ENCODE results near the gene MAST1. TPM values are rescaled to one million over a fixed set of nuclear protein-coding genes. Genes with fewer than 3 reads are reported as not detected.

MAST1 gene
- total RNA-seq, 5 donors from 2014 or later (not counting 1 experiment from before 2014, with no cell fraction given), result 0.29 to 0.75 (median 0.43) TPM

GRCh38 chr19:12791345-12792050 lies 46.8 kb upstream of the MAST1 start, which contains the start of gene JUNB:
Gene JUNB, plus strand, starts transcription at chr19:12791486. Its CDS starts 286 bp downstream, at chr19:12791772.
- H3K9me3 ChIP-seq, result no peaks in the 10 kb centered on the region
- peak within 1 kb of the TSS; percentile 96 to 99 for H3K27ac Mint-ChIP-seq
- peaks cover 29 to 58% of the 10 kb centered on the region in 2 experiments for H3K4me1 ChIP-seq (ENCODE audit: control insufficient read depth in 1 of 2, extremely low read depth in 1 of 2, insufficient read depth in 2 of 2, low read length in 2 of 2)
- no peaks in the 10 kb centered on the region for H3K27me3 Mint-ChIP-seq
- WGBS (ENCODE audit: insufficient coverage), result under 1% methylated on average over 73 of the region's 73 CpGs
- peak within 1 kb of the TSS; percentile 100 for H3K4me3 ChIP-seq (ENCODE audit: control insufficient read depth in 1 of 2, extremely low read depth in 1 of 2, low read length in 1 of 2)
- no peaks in the 10 kb centered on the region for H3K36me3 ChIP-seq (ENCODE audit: control insufficient read depth in 2 of 2, extremely low read depth in 1 of 2, insufficient read depth in 1 of 2, low read length in 1 of 2)
- peak within 1 kb of the TSS; percentile 92 for H3K4me3 Mint-ChIP-seq
- H3K27me3 ChIP-seq (replicated peaks in 1 of 2; ENCODE audit: control insufficient read depth in 2 of 2, extremely low read depth in 1 of 2, insufficient read depth in 2 of 2, low read length in 1 of 2), result no peaks in the 10 kb centered on the region
- CTCF ChIA-PET, result interaction anchor here in 1 of 2 donors (0.5 to 3.6 kb wide), 4 partner anchors 9 to 26 kb away, joined by 3 to 20 read pairs (median 6); no protein-coding TSS in a partner anchor
- DNase-seq (peak; percentile 88 to 99 (median 97)), ATAC-seq (replicated peaks in 1 of 4) (peak; percentile 43 to 58 (median 54))
- POLR2A ChIA-PET, result interaction anchor here (0.5 to 3.7 kb wide), 15 partner anchors 8 to 1055 kb away, joined by 3 to 45 read pairs (median 4); partner anchors contain the start of genes GET3 (in 1 of the 2) and RNASEH2A (in 1 of the 2)
- peaks cover 1% of the 10 kb centered on the region for H3K36me3 Mint-ChIP-seq
- peaks cover 40 to 49% (median 46%) of the 10 kb centered on the region in 3 donors for H3K4me1 Mint-ChIP-seq
- H3K9me3 Mint-ChIP-seq, result no peaks in the 10 kb centered on the region
- peak within 1 kb of the TSS; percentile 98 for H3K27ac ChIP-seq (ENCODE audit: low read length)

- H3K4me1 ChIP-seq (ENCODE audit: control insufficient read depth in 1 of 2, extremely low read depth in 1 of 2, insufficient read depth in 2 of 2, low read length in 2 of 2), result peaks cover 27 to 54% of the 10 kb centered on the region in 2 experiments
- no peaks in the 10 kb centered on the region for H3K9me3 Mint-ChIP-seq
Observed at GRCh38 chr19:12792051-12792852, 46.1 kb upstream of the MAST1 start.

GRCh38 chr19:12792853-12793289 lies 45.4 kb upstream of the MAST1 start:
- peaks cover 27 to 54% of the 10 kb centered on the region in 2 experiments for H3K4me1 ChIP-seq (ENCODE audit: control insufficient read depth in 1 of 2, extremely low read depth in 1 of 2, insufficient read depth in 2 of 2, low read length in 2 of 2)
- Mint-ChIP-seq H3K27me3 (no peaks in the 10 kb centered on the region), H3K4me1 (peaks cover 40 to 50% (median 46%) of the 10 kb centered on the region in 3 donors), H3K9me3 (no peaks in the 10 kb centered on the region), H3K4me3 (peak overlapping the region; percentile 92), H3K27ac (peak overlapping the region; percentile 96), H3K36me3 (peaks cover 3% of the 10 kb centered on the region)
- peak overlapping the region; percentile 98 for H3K27ac ChIP-seq (ENCODE audit: low read length)
- DNase-seq (peak in 17 of 35 experiments; percentile 36 to 65 (median 54)), ATAC-seq (replicated peaks in 1 of 4) (no peak)
- H3K4me3 ChIP-seq (ENCODE audit: control insufficient read depth in 1 of 2, extremely low read depth in 1 of 2, low read length in 1 of 2), result peak overlapping the region; percentile 100
- CTCF ChIA-PET, result interaction anchor here in 1 of 2 donors (1.6 to 3.6 kb wide), 2 partner anchors 11 to 16 kb away, joined by 20 to 22 read pairs; partner anchors contain the start of gene HOOK2
- H3K27me3 ChIP-seq (replicated peaks in 1 of 2; ENCODE audit: control insufficient read depth in 2 of 2, extremely low read depth in 1 of 2, insufficient read depth in 2 of 2, low read length in 1 of 2), result no peaks in the 10 kb centered on the region
- WGBS (ENCODE audit: insufficient coverage), result 0% methylated on average over 3 of the region's 22 CpGs
- POLR2A ChIA-PET, result interaction anchor here (0.5 to 3.7 kb wide), 9 partner anchors 10 to 1054 kb away, joined by 4 to 45 read pairs (median 5); partner anchors contain the start of gene GET3 (in 1 of the 2)
- H3K36me3 ChIP-seq (ENCODE audit: control insufficient read depth in 2 of 2, extremely low read depth in 1 of 2, insufficient read depth in 1 of 2, low read length in 1 of 2), result peaks cover 0 to 6% of the 10 kb centered on the region in 2 donors
- H3K9me3 ChIP-seq, result no peaks in the 10 kb centered on the region

More at GRCh38 chr19:12792051-12792852, 46.1 kb upstream of the MAST1 start:
- POLR2A ChIA-PET, result interaction anchor here (0.5 to 3.7 kb wide), 15 partner anchors 8 to 1054 kb away, joined by 3 to 45 read pairs (median 4); partner anchors contain the start of genes GET3 (in 1 of the 2) and RNASEH2A (in 1 of the 2)
- peak overlapping the region; percentile 98 for H3K27ac ChIP-seq (ENCODE audit: low read length)
- no peaks in the 10 kb centered on the region for H3K9me3 ChIP-seq
- under 1% methylated on average over 81 of the region's 84 CpGs for WGBS (ENCODE audit: insufficient coverage)
- Mint-ChIP-seq H3K4me1 (peaks cover 41 to 50% (median 46%) of the 10 kb centered on the region in 3 donors), H3K27me3 (no peaks in the 10 kb centered on the region), H3K4me3 (peak overlapping the region; percentile 92), H3K27ac (peak overlapping the region; percentile 96), H3K36me3 (peaks cover 3% of the 10 kb centered on the region)
- no peaks in the 10 kb centered on the region for H3K27me3 ChIP-seq (replicated peaks in 1 of 2; ENCODE audit: control insufficient read depth in 2 of 2, extremely low read depth in 1 of 2, insufficient read depth in 2 of 2, low read length in 1 of 2)
- peaks cover 0 to 6% of the 10 kb centered on the region in 2 donors for H3K36me3 ChIP-seq (ENCODE audit: control insufficient read depth in 2 of 2, extremely low read depth in 1 of 2, insufficient read depth in 1 of 2, low read length in 1 of 2)
- DNase-seq (peak; percentile 56 to 81 (median 71)), ATAC-seq (replicated peaks in 1 of 4) (peak in 2 of 4 experiments; percentile 4 to 5)
- peak overlapping the region; percentile 100 for H3K4me3 ChIP-seq (ENCODE audit: control insufficient read depth in 1 of 2, extremely low read depth in 1 of 2, low read length in 1 of 2)
- CTCF ChIA-PET, result interaction anchor here in 1 of 2 donors (0.9 to 3.6 kb wide), 4 partner anchors 10 to 26 kb away, joined by 3 to 22 read pairs (median 14); partner anchors contain the start of gene HOOK2

GRCh38 chr19:12793290-12794195 lies 44.8 kb upstream of the MAST1 start:
- peak; percentile 45 to 57 (median 55) for ATAC-seq (replicated peaks in 1 of 4)
- CTCF ChIA-PET, result interaction anchor here (0.6 to 3.6 kb wide), 4 partner anchors 11 to 120 kb away, joined by 4 to 22 read pairs (median 12); partner anchors contain the start of gene HOOK2 (in 1 of the 2)
- POLR2A ChIA-PET, result interaction anchor here (0.5 to 3.7 kb wide), 10 partner anchors 10 to 1577 kb away, joined by 4 to 45 read pairs (median 6); partner anchors contain the start of gene GET3 (in 1 of the 2)
- Histone ChIP-seq H3K4me1 (ENCODE audit: control insufficient read depth in 1 of 2, extremely low read depth in 1 of 2, insufficient read depth in 2 of 2, low read length in 2 of 2) (peaks cover 27 to 51% of the 10 kb centered on the region in 2 experiments), H3K4me3 (ENCODE audit: control insufficient read depth in 1 of 2, extremely low read depth in 1 of 2, low read length in 1 of 2) (peak overlapping the region; percentile 100), H3K9me3 (no peaks in the 10 kb centered on the region), H3K36me3 (ENCODE audit: control insufficient read depth in 2 of 2, extremely low read depth in 1 of 2, insufficient read depth in 1 of 2, low read length in 1 of 2) (peaks cover 0 to 6% of the 10 kb centered on the region in 2 donors), H3K27me3 (replicated peaks in 1 of 2; ENCODE audit: control insufficient read depth in 2 of 2, extremely low read depth in 1 of 2, insufficient read depth in 2 of 2, low read length in 1 of 2) (no peaks in the 10 kb centered on the region), H3K27ac (ENCODE audit: low read length) (peak overlapping the region; percentile 98)
- WGBS (ENCODE audit: insufficient coverage), result under 1% methylated on average over 51 of the region's 81 CpGs
- peak; percentile 86 to 98 (median 94) for DNase-seq
- Mint-ChIP-seq H3K4me1 (peaks cover 38 to 50% (median 41%) of the 10 kb centered on the region in 3 donors), H3K4me3 (peak overlapping the region; percentile 92), H3K27ac (peak overlapping the region; percentile 96 to 97), H3K9me3 (no peaks in the 10 kb centered on the region), H3K27me3 (no peaks in the 10 kb centered on the region), H3K36me3 (peaks cover 3% of the 10 kb centered on the region)

- Mint-ChIP-seq H3K4me1 (peaks cover 33 to 43% (median 33%) of the 10 kb centered on the region in 3 donors), H3K36me3 (peaks cover 3% of the 10 kb centered on the region), H3K4me3 (peak overlapping the region; percentile 71 to 92 (median 80)), H3K27ac (peak overlapping the region; percentile 92 to 97), H3K9me3 (no peaks in the 10 kb centered on the region), H3K27me3 (no peaks in the 10 kb centered on the region)
- H3K4me1 ChIP-seq (ENCODE audit: control insufficient read depth in 1 of 2, extremely low read depth in 1 of 2, insufficient read depth in 2 of 2, low read length in 2 of 2), result peaks cover 27 to 43% of the 10 kb centered on the region in 2 experiments
- peak overlapping the region; percentile 98 for H3K27ac ChIP-seq (ENCODE audit: low read length)
- no peaks in the 10 kb centered on the region for H3K9me3 ChIP-seq
- ChIA-PET POLR2A (interaction anchor here (0.5 to 0.6 kb wide), 3 partner anchors 30 to 1576 kb away, joined by 5 to 9 read pairs (median 8); no protein-coding TSS in a partner anchor), CTCF (interaction anchor here in 1 of 2 donors (0.7 to 1.1 kb wide), 2 partner anchors 9 to 16 kb away, joined by 4 to 5 read pairs; no protein-coding TSS in a partner anchor)
- H3K27me3 ChIP-seq (replicated peaks in 1 of 2; ENCODE audit: control insufficient read depth in 2 of 2, extremely low read depth in 1 of 2, insufficient read depth in 2 of 2, low read length in 1 of 2), result no peaks in the 10 kb centered on the region
- WGBS (ENCODE audit: insufficient coverage), result 100% methylated on average over 2 of the region's 7 CpGs
- H3K36me3 ChIP-seq (ENCODE audit: control insufficient read depth in 2 of 2, extremely low read depth in 1 of 2, insufficient read depth in 1 of 2, low read length in 1 of 2), result peaks cover 0 to 9% of the 10 kb centered on the region in 2 donors
- H3K4me3 ChIP-seq (ENCODE audit: control insufficient read depth in 1 of 2, extremely low read depth in 1 of 2, low read length in 1 of 2), result peak overlapping the region; percentile 100
- peak in 4 of 35 experiments; percentile 17 to 54 (median 41) for DNase-seq
- peak in 1 of 4 experiments; percentile 0 for ATAC-seq (replicated peaks in 1 of 4)
Observed at GRCh38 chr19:12794196-12794941, 43.9 kb upstream of the MAST1 start.

All from T-cell (primary cell).